Keratinocyte (primary cell): ENCODE results near the gene FOXL2.

ENCODE experiments used
- EZH2 ChIP-seq: IDR thresholded peaks from one replicate; pipeline ENCODE4 v1.6.1; 2012; ENCODE audit warnings: inconsistent platforms, mild to moderate bottlenecking, low read length, moderate library complexity
- TF ChIP-seq, protein P1 (sequence below), 3 experiments: IDR thresholded peaks in 1 of 3; conservative IDR thresholded peaks in 1 of 3; optimal IDR thresholded peaks in 1 of 3; 2 replicates in 2 of 3; 3 replicates in 1 of 3; pipeline versions ENCODE3 to v1.5.1; 2011; ENCODE audit warnings: low read length in 3 of 3, mild to moderate bottlenecking in 3 of 3, moderate library complexity in 2 of 3, control low read depth in 1 of 3, inconsistent platforms in 1 of 3; ENCODE audit not compliant: insufficient read depth in 2 of 3; ENCODE audit errors: extremely low read depth in 1 of 3

DNA sequence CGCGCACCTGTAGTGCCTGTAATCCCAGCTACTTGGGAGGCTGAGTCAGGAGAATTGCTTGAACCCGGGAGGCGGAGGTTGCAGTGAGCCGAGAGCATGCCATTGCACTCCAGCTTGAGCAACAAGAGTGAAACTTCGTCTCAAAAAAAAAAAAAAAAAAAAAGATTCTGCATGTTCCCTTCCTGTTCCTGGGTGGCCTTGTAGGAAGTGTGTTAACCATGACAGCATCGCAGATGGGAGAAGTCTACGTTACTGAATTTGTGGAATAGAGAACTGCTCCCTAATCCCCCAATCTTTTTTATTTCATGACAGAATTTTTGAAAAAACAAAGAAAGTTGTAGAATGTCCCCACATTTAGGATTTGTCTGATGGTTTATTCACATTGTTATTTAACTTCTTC lies 45.4 kb downstream of the FOXL2 start:
- TF ChIP-seq, protein P1, sequence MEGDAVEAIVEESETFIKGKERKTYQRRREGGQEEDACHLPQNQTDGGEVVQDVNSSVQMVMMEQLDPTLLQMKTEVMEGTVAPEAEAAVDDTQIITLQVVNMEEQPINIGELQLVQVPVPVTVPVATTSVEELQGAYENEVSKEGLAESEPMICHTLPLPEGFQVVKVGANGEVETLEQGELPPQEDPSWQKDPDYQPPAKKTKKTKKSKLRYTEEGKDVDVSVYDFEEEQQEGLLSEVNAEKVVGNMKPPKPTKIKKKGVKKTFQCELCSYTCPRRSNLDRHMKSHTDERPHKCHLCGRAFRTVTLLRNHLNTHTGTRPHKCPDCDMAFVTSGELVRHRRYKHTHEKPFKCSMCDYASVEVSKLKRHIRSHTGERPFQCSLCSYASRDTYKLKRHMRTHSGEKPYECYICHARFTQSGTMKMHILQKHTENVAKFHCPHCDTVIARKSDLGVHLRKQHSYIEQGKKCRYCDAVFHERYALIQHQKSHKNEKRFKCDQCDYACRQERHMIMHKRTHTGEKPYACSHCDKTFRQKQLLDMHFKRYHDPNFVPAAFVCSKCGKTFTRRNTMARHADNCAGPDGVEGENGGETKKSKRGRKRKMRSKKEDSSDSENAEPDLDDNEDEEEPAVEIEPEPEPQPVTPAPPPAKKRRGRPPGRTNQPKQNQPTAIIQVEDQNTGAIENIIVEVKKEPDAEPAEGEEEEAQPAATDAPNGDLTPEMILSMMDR (optimal IDR thresholded peaks at IDR 0.05 in 1 of 3, IDR thresholded peaks at IDR 0.05 in 1 of 3, conservative IDR thresholded peaks at IDR 0.05 in 1 of 3; ENCODE audit: extremely low read depth in 1 of 3, insufficient read depth in 2 of 3, low read length in 3 of 3): no peak
- no peak for TF ChIP-seq EZH2
